PC-3 (cell line): ENCODE measurements around the gene CCDC169. TPM values are rescaled to one million over a fixed set of nuclear protein-coding genes. Genes with fewer than 3 reads are reported as not detected.

ENCODE experiments used
- ATAC-seq: fragments of 200-7000 bp; cut with Tn5 transposase; 2 replicates; pipeline ENCODE4 v1.9.1; 2020; ENCODE audit warnings: mild to moderate bottlenecking, moderate library complexity
- BruUV-seq: library from RNA; stranded (reverse); fragments of 400-500 nt; replicated peaks from 2 replicates; lab custom pipeline; 2021; lab: Mats Ljungman, UMichigan
- CTCF ChIA-PET: fragments of 300-600 bp; sonication (Branson Sonifier 250); formaldehyde crosslinking; loops from one replicate; lab custom pipeline; 2022; ENCODE audit warnings: antibody characterized with exemption; lab: Charles Lee
- POLR2A ChIA-PET: fragments of 300-600 bp; sonication (Branson Sonifier 250); formaldehyde crosslinking; loops from one replicate; lab custom pipeline; 2022; ENCODE audit warnings: antibody characterized with exemption; ENCODE audit not compliant: unreplicated experiment; lab: Charles Lee
- DNase-seq: peaks from one replicate; pipeline ENCODE4 v3.0.0-alpha.2; 2015
- H2AFZ ChIP-seq: fragments of 300-600 bp; sonication (generic); 2 replicates; pipeline ENCODE4 v1.6.0; 2016; ENCODE audit warnings: antibody characterized with exemption, low read length
- H3F3A ChIP-seq: fragments of 300-600 bp; sonication (generic); one replicate; pipeline ENCODE4 v1.6.0; 2017; ENCODE audit warnings: antibody characterized with exemption, low read length, control low read depth, mild to moderate bottlenecking; ENCODE audit not compliant: unreplicated experiment
- H3K27ac ChIP-seq: fragments of 300-600 bp; sonication (generic); 2 replicates; pipeline ENCODE4 v1.5.1; 2016; ENCODE audit warnings: mild to moderate bottlenecking, low read length
- H3K27me3 ChIP-seq: fragments of 300-600 bp; sonication (generic); 2 replicates; pipeline ENCODE4 v1.6.1; 2016; ENCODE audit warnings: low read length, mixed read lengths
- H3K36me3 ChIP-seq: fragments of 300-600 bp; sonication (generic); 2 replicates; pipeline ENCODE4 v1.6.1; 2016; ENCODE audit warnings: low read depth, mixed run types, low read length, mixed read lengths
- H3K4me1 ChIP-seq: fragments of 300-600 bp; sonication (generic); 2 replicates; pipeline ENCODE4 v1.5.1; 2016; ENCODE audit warnings: low read length; ENCODE audit not compliant: insufficient read depth
- H3K4me2 ChIP-seq: fragments of 300-600 bp; sonication (generic); 2 replicates; pipeline ENCODE4 v1.6.0; 2016; ENCODE audit warnings: low read length
- H3K4me3 ChIP-seq: fragments of 300-600 bp; sonication (generic); 2 replicates; pipeline ENCODE4 v1.5.1; 2016; ENCODE audit warnings: mild to moderate bottlenecking, low read length, mixed read lengths
- H3K79me2 ChIP-seq: fragments of 300-600 bp; sonication (generic); 2 replicates; pipeline ENCODE4 v1.6.1; 2017; ENCODE audit warnings: low read length, mixed read lengths
- H3K9ac ChIP-seq: fragments of 300-600 bp; sonication (generic); 2 replicates; pipeline ENCODE4 v1.6.0; 2016; ENCODE audit warnings: mild to moderate bottlenecking, low read length
- H3K9me2 ChIP-seq: fragments of 300-600 bp; sonication (generic); replicated peaks from 2 replicates; pipeline ENCODE4 v1.6.1; 2016; ENCODE audit warnings: mixed run types, low read length, mixed read lengths
- H3K9me3 ChIP-seq: fragments of 300-600 bp; sonication (generic); 2 replicates; pipeline ENCODE4 v1.6.1; 2016; ENCODE audit warnings: low read length, mixed read lengths
- H4K20me1 ChIP-seq: fragments of 300-600 bp; sonication (generic); 2 replicates; pipeline ENCODE4 v1.6.1; 2016; ENCODE audit warnings: low read length, mixed read lengths
- CTCF ChIP-seq: fragments of 300-600 bp; sonication (generic); conservative IDR thresholded peaks from 2 replicates; pipeline ENCODE4 v1.5.1; 2017; ENCODE audit warnings: antibody characterized with exemption, low read depth, mild to moderate bottlenecking, low read length
- EZH2 ChIP-seq: fragments of 300-600 bp; sonication (generic); IDR thresholded peaks from one replicate; pipeline ENCODE4 v1.6.1; 2017; ENCODE audit warnings: antibody characterized with exemption, mild to moderate bottlenecking, low read length; ENCODE audit not compliant: unreplicated experiment
- EZH2phosphoT487 ChIP-seq: fragments of 300-600 bp; sonication (generic); IDR thresholded peaks from 2 replicates; pipeline ENCODE4 v1.6.1; 2018; ENCODE audit warnings: mild to moderate bottlenecking, antibody characterized with exemption, low read length, borderline replicate concordance
- intact Hi-C: fragments of 100-400 bp; cut with micrococcal nuclease; formaldehyde crosslinking; loops from 2 replicates; pipeline ENCODE4 v1.9.0; 2023
- total RNA-seq: library from RNA; depleted of rRNA; stranded (reverse); fragments of >200 nt; gene quantifications from 2 replicates; pipeline ENCODE4 v1.2.3, GENCODE V29; 2014

Gene CCDC169
- total RNA-seq, 1 experiment from 2014 or later: 0.69 TPM

GRCh38 chr13:36261011-36261410, 36.6 kb downstream of the CCDC169 start:
- Histone ChIP-seq H3K27ac (no peak overlapping the region), H3K9ac (no peak overlapping the region), H3K36me3 (no peaks in the 10 kb centered on the region), H3K4me1 (no peaks in the 10 kb centered on the region), H3F3A (no peaks in the 10 kb centered on the region), H4K20me1 (no peaks in the 10 kb centered on the region), H3K79me2 (no peaks in the 10 kb centered on the region), H3K9me3 (no peaks in the 10 kb centered on the region), H3K9me2 (no peaks in the 10 kb centered on the region), H3K4me3 (no peak overlapping the region), H2AFZ (no peak overlapping the region), H3K27me3 (no peaks in the 10 kb centered on the region), H3K4me2 (no peak overlapping the region)
- CTCF ChIA-PET: no interaction called here
- ATAC-seq (no peak), DNase-seq (no peak)
- no peak for TF ChIP-seq EZH2
- no TSS peak for BruUV-seq
- intact Hi-C loops: no loop called here
- POLR2A ChIA-PET: no interaction called here

GRCh38 chr13:36259361-36260137, 38.1 kb downstream of the CCDC169 start:
- Histone ChIP-seq H4K20me1 (no peaks in the 10 kb centered on the region), H3K9ac (no peak overlapping the region), H3K9me2 (no peaks in the 10 kb centered on the region), H3K9me3 (no peaks in the 10 kb centered on the region), H3K4me2 (no peak overlapping the region), H3K27me3 (no peaks in the 10 kb centered on the region), H2AFZ (no peak overlapping the region), H3K4me3 (no peak overlapping the region), H3K4me1 (no peaks in the 10 kb centered on the region), H3F3A (no peaks in the 10 kb centered on the region), H3K27ac (no peak overlapping the region), H3K79me2 (no peaks in the 10 kb centered on the region), H3K36me3 (no peaks in the 10 kb centered on the region)
- ATAC-seq: no peak
- POLR2A ChIA-PET: no interaction called here
- no TSS peak for BruUV-seq
- TF ChIP-seq EZH2phosphoT487 (no peak), CTCF (no peak), EZH2 (no peak)
- CTCF ChIA-PET: no interaction called here
- no peak for DNase-seq
- intact Hi-C loops: no loop called here

- CTCF ChIA-PET: no interaction called here
Observed at GRCh38 chr13:36258831-36259230, 38.8 kb downstream of the CCDC169 start.

More at GRCh38 chr13:36258831-36259230, 38.8 kb downstream of the CCDC169 start:
- Histone ChIP-seq H3K36me3 (no peaks in the 10 kb centered on the region), H2AFZ (no peak overlapping the region), H3K9me2 (no peaks in the 10 kb centered on the region), H3K27me3 (no peaks in the 10 kb centered on the region), H3K4me1 (no peaks in the 10 kb centered on the region), H4K20me1 (no peaks in the 10 kb centered on the region), H3K9ac (no peak overlapping the region), H3K9me3 (no peaks in the 10 kb centered on the region), H3K27ac (no peak overlapping the region), H3K4me3 (no peak overlapping the region), H3K4me2 (no peak overlapping the region), H3K79me2 (no peaks in the 10 kb centered on the region), H3F3A (no peaks in the 10 kb centered on the region)
- DNase-seq (no peak), ATAC-seq (no peak)
- intact Hi-C loops: no loop called here
- no peak for TF ChIP-seq CTCF
- TF ChIP-seq EZH2phosphoT487: no peak
- no peak for TF ChIP-seq EZH2
- POLR2A ChIA-PET: no interaction called here
- no TSS peak for BruUV-seq
